K562 (cell line): ENCODE data around the gene MBOAT7. TPM values are rescaled to one million over a fixed set of nuclear protein-coding genes. Genes with fewer than 3 reads are reported as not detected.

Experiments used
- BDP1 ChIP-seq: IDR thresholded peaks from 3 replicates; pipeline ENCODE4 v1.6.1; 2011; ENCODE audit not compliant: insufficient read length, insufficient read depth
- CBX3 ChIP-seq, 2 experiments: IDR thresholded peaks; 1 replicate in 1 of 2; 2 replicates in 1 of 2; pipeline ENCODE4 v1.6.1; 2012; ENCODE audit warnings: inconsistent platforms in 2 of 2, low read length in 2 of 2, borderline replicate concordance in 1 of 2, control low read depth in 1 of 2
- CHD2 ChIP-seq: IDR thresholded peaks from 2 replicates; pipeline ENCODE4 v1.6.1; 2011; ENCODE audit warnings: low read depth, low read length
- CLOCK ChIP-seq: fragments of 250-450 bp; sonication (Bioruptor Pico); IDR thresholded peaks from 2 replicates; pipeline ENCODE4 v1.4.0; 2020; ENCODE audit warnings: mild to moderate bottlenecking, moderate library complexity, borderline replicate concordance
- HDAC3 ChIP-seq: fragments of 450-650 bp; IDR thresholded peaks from 2 replicates; pipeline ENCODE4 v1.6.1; 2018; ENCODE audit warnings: borderline replicate concordance, mild to moderate bottlenecking, moderate library complexity; ENCODE audit not compliant: partially characterized antibody
- HNRNPL ChIP-seq: fragments of 200-400 bp; formaldehyde crosslinking; IDR thresholded peaks from 2 replicates; pipeline ENCODE4 v1.6.1; 2017; ENCODE audit warnings: low read depth, mild to moderate bottlenecking, low read length
- KLF13 ChIP-seq: fragments of 450-650 bp; IDR thresholded peaks from 2 replicates; pipeline ENCODE4 v1.6.1; 2016; ENCODE audit warnings: missing genetic modification characterization, low read depth, mild to moderate bottlenecking, missing compliant biosample characterization, moderate library complexity, borderline replicate concordance
- MBD2 ChIP-seq: sonication (generic); IDR thresholded peaks from 2 replicates; pipeline ENCODE4 v1.6.1; 2016; ENCODE audit warnings: low read depth, borderline replicate concordance
- MNT ChIP-seq, 2 experiments: fragments of 450-650 bp; conservative IDR thresholded peaks; 2 replicates each; pipeline ENCODE4 v1.6.1; 2017; ENCODE audit warnings: mild to moderate bottlenecking in 2 of 2, moderate library complexity in 2 of 2
- MTA3 ChIP-seq: fragments of 450-650 bp; formaldehyde crosslinking; IDR thresholded peaks from 2 replicates; pipeline ENCODE4 v1.6.1; 2017; ENCODE audit warnings: mild to moderate bottlenecking, borderline replicate concordance
- POLR2AphosphoS5 ChIP-seq: IDR thresholded peaks from 2 replicates; pipeline ENCODE4 v1.6.1; 2011; ENCODE audit warnings: mild to moderate bottlenecking, low read depth, low read length, moderate library complexity; ENCODE audit not compliant: control insufficient read depth, insufficient read depth
- PYGO2 ChIP-seq: fragments of 450-650 bp; IDR thresholded peaks from 2 replicates; pipeline ENCODE4 v1.6.1; 2016; ENCODE audit warnings: mild to moderate bottlenecking, missing genetic modification characterization, moderate library complexity, missing compliant biosample characterization
- RCOR1 ChIP-seq, 2 experiments: IDR thresholded peaks; 2 replicates each; pipeline ENCODE4 v1.6.1; 2012; ENCODE audit warnings: low read depth in 2 of 2, low read length in 2 of 2, borderline replicate concordance in 1 of 2, improper control_type of control experiment in 1 of 2
- SFPQ ChIP-seq: fragments of 200-400 bp; formaldehyde crosslinking; IDR thresholded peaks from 2 replicates; pipeline ENCODE4 v1.6.1; 2017; ENCODE audit warnings: mild to moderate bottlenecking, low read depth, low read length, moderate library complexity
- SNRNP70 ChIP-seq: fragments of 200-400 bp; formaldehyde crosslinking; optimal IDR thresholded peaks from 2 replicates; pipeline ENCODE3; 2017; ENCODE audit warnings: low read depth, low read length
- SRF ChIP-seq, 2 experiments: fragments of 250-450, 450-650 bp in 1 of 2; sonication (Bioruptor Pico) in 1 of 2; sonication (generic) in 1 of 2; formaldehyde crosslinking; IDR thresholded peaks; 2 replicates each; pipeline versions ENCODE4 v1.5.0 to v1.5.1; 2020 to 2022; ENCODE audit warnings: mild to moderate bottlenecking in 1 of 2, missing genetic modification reagents in 1 of 2
- STAT5A ChIP-seq: IDR thresholded peaks from 2 replicates; pipeline ENCODE4 v1.6.1; 2012; ENCODE audit warnings: low read length, inconsistent platforms, borderline replicate concordance
- ZBTB8A ChIP-seq: fragments of 450-650 bp; IDR thresholded peaks from 2 replicates; pipeline ENCODE4 v1.6.1; 2018; ENCODE audit warnings: mild to moderate bottlenecking, moderate library complexity; ENCODE audit not compliant: partially characterized antibody
- ZC3H8 ChIP-seq: fragments of 450-650 bp; IDR thresholded peaks from 2 replicates; pipeline ENCODE4 v1.6.1; 2017
- ZFP30 ChIP-seq: fragments of 250-450 bp; sonication (Bioruptor Pico); IDR thresholded peaks from 2 replicates; pipeline ENCODE4 v1.8.0; 2022; ENCODE audit warnings: moderate library complexity, mild to moderate bottlenecking, inconsistent platforms, borderline replicate concordance
- ZNF263 ChIP-seq: sonication (generic); formaldehyde crosslinking; IDR thresholded peaks from 2 replicates; pipeline ENCODE4 v1.8.0; 2022; ENCODE audit warnings: mild to moderate bottlenecking, missing genetic modification reagents, borderline replicate concordance
- polyA plus RNA-seq, 8 experiments: library from polyadenylated mRNA; depleted of rRNA in 4 of 8; stranded (reverse) in 5 of 8; unstranded in 3 of 8; fragments of >200 nt; fragmentation: Nextera tagmentation in 2 of 8; fragmentation: Illumina TruSeq in 1 of 8; extraction: Ambion mirVana in 2 of 8; extraction: Trizol in 1 of 8; gene quantifications; 2 replicates each; pipeline versions ENCODE4 v1.2.1 to v1.2.3, GENCODE V29; 2011 to 2014; ENCODE audit warnings: inconsistent platforms in 1 of 8, missing spikeins in 1 of 8
- total RNA-seq, 7 experiments: library from RNA; depleted of rRNA in 6 of 7; stranded (reverse); fragments of >200 nt in 6 of 7; fragmentation: Illumina TruSeq in 2 of 7; extraction: Trizol in 2 of 7; gene quantifications; 2 replicates each; pipeline versions ENCODE4 v1.2.1 to v1.2.3, GENCODE V29; 2011 to 2021; ENCODE audit warnings: low replicate concordance in 1 of 7

MBOAT7 gene
- total and polyA plus RNA-seq, 9 of the 15 experiments (the other 6 are each of a cell fraction or from before 2014, with no cell fraction given): 1.4 to 153 (median 56.1) TPM

- TF ChIP-seq CBX3 (IDR thresholded peaks at IDR 0.05; ENCODE audit: borderline replicate concordance in 1 of 2, low read length in 2 of 2) (peak in 1 of 2 experiments; percentile 77; a peak in 1 of 3 replicates), ZFP30 (no peak), HDAC3 (peak; percentile 88), MNT (conservative IDR thresholded peaks at IDR 0.05) (peak; percentile 96 to 98), STAT5A (peak; percentile 85), SFPQ (no peak), SRF (CRISPR knock-in tag; IDR thresholded peaks at IDR 0.05) (no peak), ZNF263 (CRISPR knock-in tag) (no peak; the same call in 1 of the 2 replicates), CLOCK (CRISPR knock-in tag) (no peak), ZC3H8 (no peak), MTA3 (peak; percentile 87; the same call in 1 of the 2 replicates), ZBTB8A (no peak), RCOR1 (IDR thresholded peaks at IDR 0.05; ENCODE audit: borderline replicate concordance in 1 of 2, low read depth in 2 of 2, low read length in 2 of 2) (peak; percentile 84 to 95; a peak in 3 of 4 replicates), PYGO2 (tag) (peak; percentile 81), POLR2AphosphoS5 (peak; percentile 94), CHD2 (no peak; the same call in 1 of the 2 replicates), SNRNP70 (peak; percentile 85), BDP1 (no peak), HNRNPL (no peak), KLF13 (tag) (peak; percentile 47; the same call in 1 of the 2 replicates), MBD2 (no peak; the same call in 1 of the 2 replicates)
Observed at GRCh38 chr19:54207983-54208783, 18.8 kb upstream of the MBOAT7 start (continued).
